HepG2 (cell line): Measurements from ENCODE around the gene ARHGEF4. TPM values are rescaled to one million over a fixed set of nuclear protein-coding genes. Genes with fewer than 3 reads are reported as not detected.

Experiments used
- ATAC-seq: fragments of 200-7000 bp; cut with Tn5 transposase; 3 replicates; pipeline ENCODE4 v1.9.1; 2020; ENCODE audit warnings: mild to moderate bottlenecking, moderate library complexity
- BruUV-seq: library from RNA; stranded (reverse); fragments of 400-500 nt; replicated peaks from 2 replicates; lab custom pipeline; 2021; lab: Mats Ljungman, UMichigan
- CTCF ChIA-PET: fragments of 300-600 bp; formaldehyde crosslinking; extraction: SDS; loops from one replicate; lab custom pipeline; 2021; ENCODE audit warnings: low total read pairs, inconsistent platforms, low intra/inter-chr PET ratio; lab: Yijun Ruan, JAX
- POLR2A ChIA-PET: fragments of 350-600 bp; sonication (Branson Sonifier 250); formaldehyde crosslinking; loops from one replicate; lab custom pipeline; 2020; ENCODE audit warnings: antibody characterized with exemption, inconsistent platforms; lab: Yijun Ruan, JAX
- DNase-seq: peaks from one replicate; pipeline ENCODE4 v3.0.0-alpha.2; 2015; ENCODE audit warnings: low spot score
- FAIRE-seq: peaks from 3 replicates; lab custom pipeline; 2011; peaks lifted over from hg19 to GRCh38; lab: Jason Lieb, UNC
- H2AFZ ChIP-seq: one replicate; pipeline ENCODE4 v1.6.1; 2011; ENCODE audit warnings: low read length, inconsistent platforms
- H3K27ac ChIP-seq: fragments of 300-600 bp; 3 replicates; pipeline ENCODE4 v1.8.0; 2011; ENCODE audit warnings: mixed run types, mild to moderate bottlenecking, mixed read lengths, low read length, inconsistent platforms; ENCODE audit not compliant: insufficient read depth; ENCODE audit errors: extremely low read length
- H3K27me3 ChIP-seq, 2 experiments: fragments of 200-600 bp in 1 of 2; 2 replicates in 1 of 2; 3 replicates in 1 of 2; pipeline versions ENCODE4 v1.6.0 to v1.8.0; 2011; ENCODE audit warnings: low read length in 2 of 2, mild to moderate bottlenecking in 2 of 2, moderate library complexity in 2 of 2, inconsistent platforms in 1 of 2; ENCODE audit not compliant: insufficient read depth in 2 of 2, control insufficient read depth in 1 of 2
- H3K36me3 ChIP-seq, 2 experiments: fragments of 200-600 bp in 1 of 2; replicated peaks in 1 of 2; 2 replicates in 1 of 2; 3 replicates in 1 of 2; pipeline versions ENCODE4 v1.5.1 to v1.8.0; 2011; ENCODE audit warnings: low read length in 2 of 2, inconsistent platforms in 1 of 2; ENCODE audit not compliant: insufficient read depth in 2 of 2, control insufficient read depth in 1 of 2
- H3K4me1 ChIP-seq: 2 replicates; pipeline ENCODE4 v1.5.1; 2012; ENCODE audit warnings: low read length, inconsistent platforms; ENCODE audit not compliant: insufficient read depth
- H3K4me2 ChIP-seq: 2 replicates; pipeline ENCODE4 v1.6.0; 2011; ENCODE audit warnings: low read depth, low read length, inconsistent platforms
- H3K4me3 ChIP-seq, 3 experiments: fragments of 200-600 bp in 1 of 3; sonication (generic), shearing (Covaris generic) in 1 of 3; replicated peaks in 1 of 3; 2 replicates each; pipeline ENCODE4 v1.5.1; 2011 to 2016; ENCODE audit warnings: low read length in 3 of 3, inconsistent platforms in 2 of 3, low read depth in 2 of 3, mild to moderate bottlenecking in 2 of 3, control low read depth in 1 of 3, mixed read lengths in 1 of 3; ENCODE audit not compliant: insufficient read depth in 1 of 3
- H3K79me2 ChIP-seq: one replicate; pipeline ENCODE4 v1.6.1; 2011; ENCODE audit warnings: low read length, inconsistent platforms; ENCODE audit not compliant: insufficient read depth
- H3K9ac ChIP-seq: 2 replicates; pipeline ENCODE4 v1.6.0; 2011; ENCODE audit warnings: mild to moderate bottlenecking, low read depth, low read length, inconsistent platforms; ENCODE audit not compliant: insufficient read depth
- H3K9me3 ChIP-seq: 2 replicates; pipeline ENCODE4 v1.5.1; 2012; ENCODE audit warnings: mild to moderate bottlenecking, low read length
- H4K20me1 ChIP-seq: 2 replicates; pipeline ENCODE4 v1.6.0; 2011; ENCODE audit warnings: inconsistent platforms, mild to moderate bottlenecking, low read length, moderate library complexity; ENCODE audit not compliant: insufficient read depth
- AGO1 ChIP-seq: fragments of 200-400 bp; formaldehyde crosslinking; IDR thresholded peaks from 2 replicates; pipeline ENCODE4 v1.6.1; 2017; ENCODE audit warnings: mild to moderate bottlenecking, low read depth, low read length, moderate library complexity; ENCODE audit not compliant: poor library complexity, severe bottlenecking
- AGO2 ChIP-seq: fragments of 200-400 bp; formaldehyde crosslinking; optimal IDR thresholded peaks from 2 replicates; pipeline ENCODE3; 2017; ENCODE audit warnings: mild to moderate bottlenecking, low read depth, low read length, moderate library complexity
- FUBP1 ChIP-seq: sonication (generic); formaldehyde crosslinking; IDR thresholded peaks from 2 replicates; pipeline ENCODE4 v1.5.1; 2020; ENCODE audit warnings: missing genetic modification reagents, mild to moderate bottlenecking, borderline replicate concordance
- HNF1A ChIP-seq, 2 experiments: sonication (generic) in 1 of 2; formaldehyde crosslinking in 1 of 2; IDR thresholded peaks; 2 replicates each; pipeline versions ENCODE4 v1.4.0 to v1.6.1; 2016 to 2020; ENCODE audit warnings: borderline replicate concordance in 1 of 2, low read depth in 1 of 2, mild to moderate bottlenecking in 1 of 2, missing genetic modification reagents in 1 of 2
- PHF8 ChIP-seq: sonication (generic); formaldehyde crosslinking; IDR thresholded peaks from 2 replicates; pipeline ENCODE4 v1.5.0; 2020; ENCODE audit warnings: missing genetic modification reagents
- RBM22 ChIP-seq: fragments of 200-400 bp; formaldehyde crosslinking; optimal IDR thresholded peaks from 2 replicates; pipeline ENCODE3; 2017; ENCODE audit warnings: mild to moderate bottlenecking, low read length, moderate library complexity
- ZC3H13 ChIP-seq: sonication (generic); formaldehyde crosslinking; IDR thresholded peaks from 2 replicates; pipeline ENCODE4 v1.8.1; 2023; ENCODE audit warnings: mild to moderate bottlenecking, missing genetic modification reagents, moderate library complexity
- ZFP91 ChIP-seq: sonication (generic); formaldehyde crosslinking; IDR thresholded peaks from 2 replicates; pipeline ENCODE4 v1.9.0; 2022; ENCODE audit warnings: missing genetic modification reagents, mild to moderate bottlenecking, borderline replicate concordance
- ZNF253 ChIP-seq: sonication (generic); formaldehyde crosslinking; IDR thresholded peaks from 2 replicates; pipeline ENCODE4 v1.8.0; 2022; ENCODE audit warnings: mild to moderate bottlenecking, missing genetic modification reagents, borderline replicate concordance
- ZNF574 ChIP-seq: sonication (generic); formaldehyde crosslinking; IDR thresholded peaks from 2 replicates; pipeline ENCODE4 v1.4.0; 2020; ENCODE audit warnings: missing genetic modification reagents
- WGBS: methylation state at CpG from one replicate; pipeline ENCODE4 v1.1.6; 2017; ENCODE audit warnings: low lambda C conversion rate; 5-methylcytosine and 5-hydroxymethylcytosine counted together
- in situ Hi-C: cut with HindIII; loops from 2 replicates; pipeline ENCODE4 v1.10.0; 2017; ENCODE audit warnings: low pct_unique_long_range_greater_than_20kb; ENCODE audit not compliant: extremely low pct_ligation_motif_present
- intact Hi-C: fragments of 100-400 bp; cut with micrococcal nuclease; formaldehyde crosslinking; loops from one replicate; pipeline ENCODE4 v1.10.0; 2022; ENCODE audit not compliant: unreplicated experiment
- polyA plus RNA-seq, 8 experiments: library from polyadenylated mRNA; depleted of rRNA in 3 of 8; stranded (reverse) in 7 of 8; unstranded in 1 of 8; fragments of >200 nt; fragmentation: Illumina TruSeq in 4 of 8; extraction: Trizol in 4 of 8; gene quantifications; 2 replicates each; pipeline versions ENCODE4 v1.2.1 to v1.2.3, GENCODE V29; 2011 to 2016; ENCODE audit warnings: low read depth in 4 of 8, missing spikeins in 1 of 8, mixed read lengths in 1 of 8; ENCODE audit not compliant: insufficient read depth in 1 of 8
- total RNA-seq, 5 experiments: library from RNA; depleted of rRNA; stranded (reverse); fragments of >200 nt; fragmentation: Illumina TruSeq; extraction: Trizol; gene quantifications; 2 replicates each; pipeline ENCODE4 v1.2.3, GENCODE V29; 2016; ENCODE audit warnings: low read depth in 1 of 5

ARHGEF4 gene
- total and polyA plus RNA-seq, 2 of the 13 experiments (the other 11 are each of a cell fraction or from before 2014, with no cell fraction given) = 0.11 to 0.13 TPM

- FAIRE-seq (no peak), ATAC-seq (peak; percentile 2), DNase-seq (no peak)
- no TSS peak for BruUV-seq
- Histone ChIP-seq H3K27me3 (no peaks in the 10 kb centered on the region), H3K27ac (no peak overlapping the region), H3K4me1 (no peaks in the 10 kb centered on the region), H3K36me3 (peaks cover 30 to 45% of the 10 kb centered on the region in 2 experiments), H2AFZ (no peak overlapping the region), H3K9me3 (no peaks in the 10 kb centered on the region), H3K4me3 (no peak overlapping the region), H3K4me2 (no peak overlapping the region), H4K20me1 (peaks cover 2% of the 10 kb centered on the region), H3K9ac (no peak overlapping the region), H3K79me2 (no peaks in the 10 kb centered on the region)
- intact Hi-C loops = no loop called here
- WGBS = 98% methylated on average over 31 of the region's 32 CpGs
- in situ Hi-C loops = no loop called here
- POLR2A ChIA-PET = no interaction called here
- CTCF ChIA-PET = no interaction called here
- TF ChIP-seq AGO1 (peak; percentile 33), AGO2 (peak; percentile 97), HNF1A (IDR thresholded peaks at IDR 0.05; ENCODE audit: low read depth) (no peak), HNF1A (CRISPR knock-in tag; IDR thresholded peaks at IDR 0.05; ENCODE audit: borderline replicate concordance) (0 out of 2 replicates have a peak, but pooled peaks have one; percentile 13), ZFP91 (CRISPR knock-in tag) (0 out of 2 replicates have a peak, but pooled peaks have one; percentile 31), ZNF574 (CRISPR knock-in tag) (no peak), FUBP1 (CRISPR knock-in tag) (0 out of 2 replicates have a peak, but pooled peaks have one; percentile 49), ZC3H13 (0 out of 2 replicates have a peak, but pooled peaks have one; percentile 44), ZNF253 (CRISPR knock-in tag) (0 out of 2 replicates have a peak, but pooled peaks have one; percentile 16), RBM22 (peak; percentile 85), PHF8 (no peak)
These were observed 209.6 kb downstream of the ARHGEF4 start for GRCh38 chr2:131046028-131046917.
